Measurements from ENCODE around the gene VPS9D1.
"Not testable (repeated sequence)": the region's sequence is repeated elsewhere in the genome, so short reads cannot be mapped to it uniquely, and the experiment has no call there.

Gene VPS9D1

DNA sequence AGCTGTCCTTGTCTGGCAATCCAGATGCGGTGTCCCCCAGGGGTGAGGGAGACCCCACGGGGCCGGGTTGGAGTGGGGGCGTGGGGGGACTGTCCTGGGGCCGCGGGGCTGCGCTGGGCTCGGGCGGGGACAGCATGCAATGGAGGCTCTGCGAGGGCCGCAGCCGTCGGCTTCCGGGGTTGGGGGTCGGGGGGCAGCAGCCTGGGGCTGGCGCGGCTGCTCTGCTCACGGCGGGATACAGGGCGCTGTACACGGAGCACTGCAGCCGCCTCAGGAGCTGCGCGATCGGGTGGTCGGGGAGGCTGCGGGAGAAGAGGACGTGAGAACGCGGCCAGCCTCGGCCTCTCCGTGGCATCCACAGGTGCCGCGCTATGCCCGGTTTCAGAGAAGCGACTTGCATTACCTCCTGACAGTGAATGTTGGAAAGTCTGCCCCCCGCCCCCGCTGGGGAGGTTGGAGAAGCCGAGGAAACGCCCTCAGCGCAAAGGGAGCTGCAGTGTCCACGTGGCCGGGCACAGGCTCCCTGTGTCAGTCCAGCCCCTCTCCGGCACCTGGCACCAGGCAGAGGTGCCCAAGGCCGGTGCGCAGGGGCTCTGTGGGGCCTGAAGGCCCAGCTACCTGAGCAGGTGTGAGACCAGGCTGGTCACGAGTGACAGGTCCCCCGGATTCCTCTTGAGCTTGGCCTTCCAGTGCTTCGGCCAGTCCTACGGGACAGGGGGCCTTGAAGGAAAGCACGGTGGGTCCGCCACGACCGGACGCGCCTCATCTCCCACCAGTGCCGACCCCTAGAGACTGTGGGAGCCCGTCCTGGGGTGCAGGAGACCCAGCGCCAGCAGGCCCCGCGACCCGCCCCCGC lies 9.8 kb downstream of the VPS9D1 start:
- intact Hi-C loops (cut with DNase I), result no loop called here
- peak in 1 of 10 donors; percentile 74 for DNase-seq

DNA sequence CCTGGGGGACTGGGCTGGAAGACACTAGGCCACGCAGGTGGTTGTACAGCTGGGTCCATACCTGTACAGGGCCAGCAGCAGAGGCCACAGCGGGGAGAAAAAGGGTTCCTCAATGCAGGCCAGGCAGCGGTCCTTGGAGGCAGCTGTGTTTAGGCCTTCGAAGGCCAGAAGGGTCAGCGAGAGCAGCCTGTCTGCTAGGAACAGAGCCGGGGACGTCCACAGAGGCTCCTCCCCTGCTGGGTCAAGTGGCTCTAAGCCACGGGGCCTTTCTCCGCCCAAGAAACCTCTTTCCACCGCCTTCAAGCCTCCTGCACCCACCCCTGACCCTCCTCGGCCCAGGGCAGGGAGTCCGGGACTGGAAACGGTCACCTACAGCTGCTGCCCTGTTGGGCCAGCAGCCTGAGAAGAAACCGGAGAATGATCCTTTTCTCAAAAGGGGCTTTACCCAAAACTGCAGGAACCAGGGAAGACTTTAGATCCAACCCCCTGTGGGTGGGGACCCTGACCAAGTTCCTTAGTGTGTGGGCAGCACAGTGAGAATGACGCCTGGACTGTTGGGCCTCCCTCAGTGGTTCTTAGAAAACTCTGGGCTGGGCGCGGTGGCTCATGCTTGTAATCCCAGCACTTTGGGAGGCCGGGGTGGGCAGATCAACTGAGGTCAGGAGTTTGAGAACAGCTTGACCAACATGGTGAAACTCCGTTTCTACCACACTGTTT lies 10.8 kb downstream of the VPS9D1 start:
- DNase-seq, result peak in 1 of 10 donors; percentile 75
- intact Hi-C loops (cut with DNase I), result no loop called here

DNA sequence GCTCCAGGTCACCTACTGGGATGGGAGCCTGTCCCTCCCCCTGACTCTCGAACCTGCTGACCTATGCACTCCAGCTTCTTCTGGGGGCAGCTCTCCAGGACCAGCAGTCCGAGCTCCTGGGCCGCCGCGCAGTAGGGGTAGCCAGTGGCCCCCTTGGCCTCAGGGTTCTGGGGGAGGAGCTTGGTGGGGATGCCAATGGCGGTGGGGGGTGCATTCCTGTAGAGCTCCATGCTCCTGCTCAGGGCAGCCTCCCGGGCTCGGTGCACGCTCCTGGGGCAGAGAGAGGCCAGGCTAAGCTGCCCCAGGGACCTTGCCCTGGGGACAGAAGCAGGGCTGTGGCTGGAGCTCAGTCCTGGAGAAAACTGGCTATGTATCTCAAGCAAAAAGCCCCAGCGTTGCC lies 11.5 kb downstream of the VPS9D1 start:
- intact Hi-C loops (cut with DNase I), result no loop called here
- DNase-seq, result no peak

DNA sequence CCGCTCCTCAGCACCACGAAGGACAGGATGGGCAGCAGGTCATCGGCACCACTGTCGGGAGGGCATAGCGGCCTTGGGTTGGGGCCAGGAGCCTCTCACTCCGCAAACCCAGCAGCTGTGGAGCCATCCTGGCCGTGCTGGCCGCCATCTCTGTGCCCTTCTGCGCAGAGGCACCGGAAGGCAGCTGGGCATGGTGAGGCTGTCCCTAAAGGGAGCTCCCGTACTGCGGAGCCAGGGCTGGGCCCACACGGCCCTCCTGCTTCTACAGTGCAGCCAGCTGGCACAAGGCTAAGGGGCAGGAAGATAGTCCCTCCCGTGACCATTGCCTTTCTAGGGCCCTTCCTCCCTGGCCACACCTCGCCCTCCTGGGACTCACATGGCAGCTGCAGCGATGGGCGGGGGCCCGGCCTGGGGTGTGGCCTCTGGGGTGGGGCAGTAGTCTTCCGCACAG lies 12.2 kb downstream of the VPS9D1 start:
- no peak for DNase-seq
- intact Hi-C loops (cut with DNase I), result no loop called here

DNA sequence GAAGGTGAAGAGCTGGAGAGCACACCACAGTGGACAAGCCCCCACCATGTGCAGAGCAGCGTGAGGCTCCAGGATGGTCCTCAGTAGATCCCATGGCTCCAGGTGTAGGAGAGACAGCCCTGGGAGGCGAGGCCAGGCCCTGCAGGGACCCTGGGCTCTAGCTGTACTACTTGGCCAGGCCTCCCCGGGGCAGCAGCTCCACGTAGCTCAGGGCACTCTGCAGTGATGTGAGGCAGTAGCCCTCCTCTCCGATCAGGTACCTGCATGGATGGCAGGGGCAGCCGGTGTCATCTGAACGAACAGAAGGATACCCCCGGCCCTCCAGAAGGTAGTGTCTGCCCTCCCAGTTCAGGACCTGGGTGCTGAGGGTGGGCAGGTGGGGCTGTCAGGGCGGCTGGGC lies 13.0 kb downstream of the VPS9D1 start:
- intact Hi-C loops (cut with DNase I), result no loop called here
- DNase-seq, result no peak

DNA sequence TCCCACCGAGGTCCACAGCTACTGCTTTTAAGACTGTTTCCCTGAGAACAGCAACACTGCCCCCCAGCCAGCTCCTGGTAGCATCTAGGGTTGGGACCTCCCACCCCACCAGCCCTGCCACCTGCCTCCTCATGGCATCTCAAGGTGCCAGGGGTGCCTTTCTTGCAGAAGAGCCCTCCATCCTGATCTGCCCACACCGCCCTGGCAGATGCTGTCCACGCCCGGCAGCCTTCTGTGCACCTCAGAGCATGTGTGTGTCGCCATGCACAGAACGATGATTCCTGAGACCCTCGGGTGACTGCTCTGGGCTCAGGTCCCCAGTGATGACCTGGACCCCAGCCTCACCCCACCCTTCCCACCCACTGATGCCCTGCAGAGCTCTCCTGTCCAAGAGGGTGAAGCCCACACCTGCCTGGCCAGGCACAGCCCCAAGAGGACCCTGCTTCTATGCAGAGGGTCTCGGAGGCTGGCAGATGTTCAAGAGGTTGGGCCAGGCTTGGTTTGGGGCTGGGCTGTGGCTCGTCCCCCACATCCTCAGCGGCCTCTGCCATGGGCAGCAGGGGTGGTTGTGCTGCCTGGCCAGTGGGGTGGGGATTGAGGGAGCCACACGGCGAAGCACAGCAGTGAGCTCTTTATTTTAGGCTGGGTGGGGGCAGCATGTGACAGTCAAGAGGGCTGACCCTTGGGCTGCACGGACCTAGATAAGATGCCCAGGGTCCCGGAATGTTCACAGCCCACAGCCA lies 14.0 kb downstream of the VPS9D1 start:
- no peak for DNase-seq
- intact Hi-C loops (cut with DNase I), result loop anchor here (1.0 kb wide), 1 partner anchor 87 kb away; no protein-coding TSS in a partner anchor

DNA sequence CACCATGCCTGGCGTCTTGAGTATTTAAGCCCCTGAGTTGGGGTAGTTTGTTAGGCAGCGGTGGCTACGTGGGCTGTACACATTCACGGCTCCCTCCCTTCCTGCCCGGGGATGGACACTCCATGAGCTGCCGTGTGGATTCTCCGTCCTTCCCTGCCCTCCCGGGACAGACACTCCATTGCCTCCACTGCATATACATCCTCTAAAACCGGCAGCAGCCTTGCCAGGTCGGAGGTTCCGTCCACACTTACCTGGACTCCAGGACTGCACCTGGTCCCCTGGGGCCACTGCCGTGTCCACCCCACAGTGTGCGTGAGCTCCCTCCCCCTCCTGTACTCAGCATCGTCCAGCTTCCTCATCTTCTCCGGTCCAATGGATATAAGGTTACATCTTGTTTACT lies 15.7 kb downstream of the VPS9D1 start:
- DNase-seq, result no peak
- intact Hi-C loops (cut with DNase I), result no loop called here

DNA sequence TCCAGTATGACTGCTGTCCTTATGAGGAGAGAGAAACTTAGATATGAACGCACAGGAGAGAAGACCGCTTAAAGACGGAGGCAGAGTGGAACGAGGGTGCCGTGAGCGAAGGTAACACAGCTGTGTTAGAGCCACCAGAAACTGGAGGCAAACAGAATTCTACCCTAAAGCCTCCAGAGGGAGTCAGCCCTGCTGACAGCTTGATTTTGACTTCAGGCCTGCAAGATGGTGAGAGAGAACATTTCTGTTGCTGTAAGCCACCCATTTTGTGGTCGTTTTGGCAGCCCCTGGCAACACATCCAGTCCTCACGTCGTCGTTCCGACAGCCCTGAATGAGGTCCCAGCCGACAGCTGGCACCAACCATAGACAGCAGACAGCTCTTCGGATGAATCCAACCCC lies 16.4 kb downstream of the VPS9D1 start:
- DNase-seq, result no peak
- intact Hi-C loops (cut with DNase I), result no loop called here

DNA sequence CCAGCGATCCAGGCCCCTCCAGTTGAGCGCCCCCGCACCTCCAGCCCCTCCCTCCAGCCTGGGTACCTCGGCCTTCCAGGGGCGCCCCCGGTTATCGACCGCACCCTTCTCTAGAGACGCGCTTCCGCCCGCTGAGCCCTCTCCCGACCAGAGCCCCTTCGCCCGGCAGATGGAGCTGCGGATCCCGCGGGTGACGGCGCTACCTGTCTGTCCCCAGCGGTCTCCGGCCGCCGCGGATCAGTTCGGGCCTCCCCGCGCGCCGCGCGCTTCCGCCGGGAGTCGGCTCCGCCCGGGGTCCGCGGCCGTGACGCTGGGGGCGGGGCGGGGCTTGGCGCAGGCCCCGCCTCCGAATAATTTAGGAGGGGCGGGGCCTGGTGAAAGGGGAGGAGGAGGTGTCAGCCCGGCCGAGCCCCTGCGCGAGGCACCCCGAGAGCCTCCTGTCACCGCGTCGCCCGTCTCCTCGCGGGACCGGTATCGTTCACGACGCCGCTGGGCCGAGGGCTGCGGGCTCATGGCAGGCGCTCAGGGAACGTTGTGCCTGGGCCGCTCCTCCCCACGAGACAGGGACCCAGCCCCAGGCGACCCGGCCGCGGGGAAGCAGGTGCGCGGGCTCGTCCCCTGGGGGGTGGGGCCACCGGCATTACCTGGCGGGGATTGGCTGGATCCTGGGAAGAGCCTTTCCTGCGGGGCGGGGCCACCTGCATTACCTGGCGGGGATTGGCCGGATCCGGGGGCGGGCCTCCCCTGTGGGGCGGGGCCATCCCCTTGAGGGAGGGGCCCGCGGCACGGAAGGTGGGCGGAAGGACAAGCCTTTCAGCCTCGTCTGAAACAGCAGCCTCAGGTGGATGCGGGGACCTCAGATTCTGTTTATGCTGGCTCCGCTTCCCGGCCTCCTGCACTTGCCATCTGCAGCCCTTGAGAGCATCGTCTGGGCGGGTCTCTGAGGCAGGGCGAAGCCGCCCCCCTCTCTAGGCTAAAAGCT lies 19.0 kb downstream of the VPS9D1 start, which contains the start of gene SPATA2L:
TSS of gene SPATA2L (minus strand) at position 281 of the 982 bp plus-strand sequence. CDS start 473 bp downstream, outside the sequence.
- intact Hi-C loops (cut with DNase I), result loop anchor here (2.0 kb wide), 2 partner anchors 15 to 159 kb away; partner anchors contain the start of gene CDK10

DNA sequence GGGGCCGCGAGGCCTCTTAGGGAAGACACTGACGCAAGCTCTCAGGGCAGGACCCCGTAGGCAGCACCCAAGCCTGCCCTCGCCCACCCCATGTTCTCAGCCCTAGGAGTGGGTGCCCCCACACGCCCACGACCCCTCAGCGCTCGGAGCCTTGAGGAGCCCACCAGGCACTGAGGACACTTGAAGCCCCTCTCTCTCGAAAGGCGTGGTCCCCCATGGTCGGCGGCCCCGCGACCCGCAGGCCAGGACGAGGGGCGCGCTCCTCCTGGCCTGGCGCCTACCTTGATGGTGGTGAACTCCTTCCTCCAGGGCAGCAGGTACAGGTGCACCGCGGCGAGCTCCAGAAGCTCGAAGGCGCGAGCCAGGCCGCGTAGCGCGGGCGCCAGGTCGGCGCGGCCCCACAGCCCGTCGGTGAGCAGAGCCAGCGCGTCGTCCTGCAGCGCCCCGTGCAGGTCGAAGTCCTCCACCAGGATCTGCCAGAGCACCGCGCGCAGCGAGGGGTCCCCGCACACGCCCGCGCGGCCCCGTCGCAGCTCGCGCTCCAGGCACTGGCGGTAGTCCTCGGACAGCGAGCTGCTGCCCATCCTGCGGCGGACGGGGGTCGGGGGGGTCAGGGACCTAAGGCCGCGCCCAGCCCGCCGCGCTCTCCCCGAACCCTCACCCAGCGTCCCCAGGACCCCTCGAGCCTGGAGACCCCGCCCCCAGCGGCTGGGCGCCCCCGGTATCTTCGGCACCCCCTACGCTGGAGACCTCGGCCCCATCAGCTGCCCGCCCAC lies 19.9 kb downstream of the VPS9D1 start:
- peak in 2 of 10 donors; percentile 38 to 78 for DNase-seq
- intact Hi-C loops (cut with DNase I), result loop anchor here (2.0 kb wide), 2 partner anchors 14 to 160 kb away; partner anchors contain the start of gene CDK10

More for the DNA sequence above, 19.0 kb downstream of the VPS9D1 start, which contains the start of gene SPATA2L:
- peak; percentile 63 to 99 (median 94) for DNase-seq

DNA sequence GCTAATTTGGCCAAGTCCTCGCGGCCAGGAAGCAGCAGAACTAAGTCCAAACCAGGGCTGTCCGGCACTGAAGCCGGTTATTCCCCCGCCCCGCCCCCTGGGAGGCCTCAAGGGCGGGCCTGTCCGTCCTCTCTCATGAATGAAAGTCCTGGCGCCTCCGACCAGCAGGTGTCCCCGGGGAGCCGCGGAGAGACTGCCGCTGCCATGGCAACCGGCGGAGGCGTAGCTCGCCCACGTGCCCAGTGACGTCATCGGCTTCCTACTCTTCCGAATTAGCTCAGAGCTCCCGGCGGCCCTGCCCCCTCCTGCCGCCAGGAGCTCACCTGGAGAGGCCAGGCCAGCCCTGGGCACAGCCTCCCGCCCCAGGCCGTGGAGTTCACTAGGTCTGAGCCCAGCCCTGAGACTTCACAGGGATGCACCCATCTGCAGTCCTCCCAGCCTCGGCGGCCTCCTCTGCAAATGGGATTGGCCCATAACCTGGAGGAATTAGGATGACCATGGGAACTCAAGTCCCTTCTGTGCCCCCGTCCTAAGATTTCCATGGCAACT lies 20.5 kb downstream of the VPS9D1 start:
- intact Hi-C loops (cut with DNase I), result loop anchor here (2.0 kb wide), 2 partner anchors 13 to 161 kb away; partner anchors contain the start of gene CDK10
- DNase-seq, result peak; percentile 98 to 100 (median 100)

DNA sequence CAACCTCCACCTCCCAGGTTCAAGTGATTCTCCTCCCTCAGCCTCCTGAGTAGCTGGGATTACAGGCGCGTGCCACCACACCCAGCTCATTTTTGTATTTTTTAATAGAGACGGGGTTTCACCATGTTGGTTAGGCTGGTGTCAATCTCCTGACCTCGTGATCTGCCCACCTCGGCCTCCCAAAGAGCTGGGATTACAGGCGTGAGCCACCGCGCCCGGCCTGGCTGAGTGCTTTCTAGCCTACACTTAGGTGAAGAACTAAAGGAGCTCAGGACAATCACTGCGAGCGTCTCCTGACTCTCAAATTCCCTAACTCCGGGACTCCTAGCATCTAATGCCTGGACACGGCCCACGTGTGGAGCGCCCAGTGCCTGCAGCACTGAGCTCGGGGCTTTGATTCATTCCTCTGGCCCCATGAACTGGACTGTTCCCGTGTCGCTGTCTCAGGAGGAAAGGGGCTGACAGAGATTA lies 21.0 kb downstream of the VPS9D1 start:
- intact Hi-C loops (cut with DNase I), result loop anchor here (2.0 kb wide), 2 partner anchors 13 to 161 kb away; partner anchors contain the start of gene CDK10

DNA sequence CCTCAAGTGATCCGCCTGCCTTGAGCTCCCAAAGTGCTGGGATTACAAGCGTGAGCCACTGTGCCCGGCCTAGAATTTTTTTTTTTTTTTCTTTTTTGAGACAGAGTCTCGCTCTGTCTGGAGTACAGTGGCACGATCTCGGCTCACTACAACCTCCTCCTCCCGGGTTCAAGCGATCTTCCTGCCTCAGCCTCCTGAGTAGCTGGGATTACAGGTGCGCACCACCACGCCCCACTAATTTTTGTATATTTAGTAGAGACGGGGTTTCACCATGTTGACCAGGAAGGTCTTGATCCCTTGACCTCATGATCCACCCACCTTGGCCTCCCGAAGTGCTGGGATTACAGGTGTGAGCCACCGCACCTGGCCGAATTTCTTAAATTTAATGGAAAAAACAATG lies 22.0 kb downstream of the VPS9D1 start:
- DNase-seq; intact Hi-C loops (cut with DNase I): not testable (repeated sequence)

More for the DNA sequence above, 21.0 kb downstream of the VPS9D1 start:
- DNase-seq, result peak in 1 of 10 donors; percentile 80

DNA sequence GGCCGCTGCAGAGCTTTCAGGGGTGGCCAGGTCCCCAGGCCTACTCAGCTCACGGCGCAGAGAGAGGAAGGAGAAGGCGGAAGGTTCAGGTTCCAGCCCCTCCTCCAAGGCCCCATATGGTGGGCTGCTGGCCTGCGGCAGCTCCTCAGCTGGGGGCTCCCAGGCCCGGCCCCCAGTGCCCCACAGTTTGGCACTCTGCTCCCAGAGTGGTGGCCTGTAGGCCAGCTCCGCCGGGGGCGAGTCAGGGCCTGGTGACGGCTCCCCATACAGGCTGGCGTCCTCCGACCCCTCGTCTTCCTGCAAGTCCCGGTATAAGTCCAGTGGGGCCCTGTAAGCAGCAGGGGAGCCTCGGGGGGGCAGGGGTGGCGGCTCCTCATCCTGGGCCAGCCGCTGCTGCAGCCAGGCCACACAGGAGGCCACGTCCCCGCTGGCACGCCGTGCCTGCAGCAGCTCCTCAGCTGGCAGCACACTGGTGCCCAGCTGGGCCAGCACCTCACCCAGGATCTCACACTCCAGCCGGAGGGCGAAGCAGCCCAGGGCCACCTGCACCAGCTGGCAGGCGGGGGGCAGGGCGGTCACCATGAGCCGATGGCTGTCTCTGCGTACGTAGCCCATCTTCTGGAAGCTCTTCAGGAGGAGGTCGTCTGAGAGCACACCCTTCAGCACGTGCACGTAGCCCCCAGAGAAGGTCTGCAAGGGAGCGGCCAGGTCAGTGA lies 22.9 kb downstream of the VPS9D1 start:
- intact Hi-C loops (cut with DNase I), result no loop called here
- DNase-seq, result no peak

DNA sequence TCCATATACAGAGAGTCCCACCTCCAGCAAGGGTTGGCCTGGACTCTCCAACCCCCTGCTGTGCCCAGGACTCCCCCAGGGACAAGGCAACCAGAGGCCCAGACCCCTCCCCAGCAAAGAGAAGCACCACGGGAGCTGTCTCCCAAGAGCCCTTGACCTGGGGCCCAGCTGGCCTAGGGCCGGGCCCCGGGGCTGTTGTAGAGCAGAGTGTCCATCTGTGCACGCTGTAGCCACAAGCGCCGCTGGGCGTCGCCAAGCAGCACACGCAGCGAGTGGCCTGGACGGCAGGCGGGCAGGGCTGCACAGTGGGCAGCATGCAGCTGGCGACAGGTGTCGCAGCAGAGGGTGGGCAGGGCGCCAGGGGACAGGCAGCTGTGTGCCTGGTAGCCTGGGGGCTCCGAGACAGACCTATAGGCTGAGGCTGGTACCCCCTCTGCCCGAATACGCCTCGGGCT lies 23.5 kb downstream of the VPS9D1 start:
- peak in 1 of 10 donors; percentile 73 for DNase-seq
- intact Hi-C loops (cut with DNase I), result no loop called here

DNA sequence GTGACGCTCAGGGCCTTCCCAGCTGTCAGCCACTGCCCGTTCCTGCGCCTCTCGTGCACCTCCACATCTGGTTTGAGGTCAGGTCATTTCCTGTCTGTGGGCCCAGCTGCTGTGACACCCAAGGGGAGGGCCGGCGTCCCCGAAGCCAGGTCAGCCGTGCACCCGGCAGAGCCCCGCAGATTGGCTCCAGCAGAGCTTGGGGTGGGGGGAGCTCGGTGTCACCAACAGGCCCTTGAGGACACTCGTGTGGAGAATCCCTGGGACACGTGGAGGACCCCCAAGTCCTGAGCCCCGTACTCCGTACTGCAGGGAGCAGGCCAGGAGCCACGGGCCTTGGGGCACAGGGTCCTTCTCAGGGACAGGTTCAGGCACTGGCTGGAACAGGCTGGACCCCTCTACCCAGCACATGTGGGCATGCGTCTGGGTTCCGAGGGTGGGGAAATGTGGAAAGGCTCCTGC lies 24.0 kb downstream of the VPS9D1 start:
- intact Hi-C loops (cut with DNase I), result no loop called here
- DNase-seq, result peak in 1 of 10 donors; percentile 69

Data from posterior cingulate gyrus (tissue), 11 donors.